ENCODE data around the gene AEBP2.

The AEBP2 gene

GRCh38 chr12:19402211-19402610, 37.1 kb upstream of the AEBP2 start:
- POLR2A ChIA-PET (ENCODE audit: low non-redundant PET) = no interaction called here
- DNase-seq (ENCODE audit: low spot score) = no peak
- no peak overlapping the region for H3K27ac ChIP-seq
- CTCF ChIA-PET = interaction anchor here (0.7 to 1.2 kb wide), 2 partner anchors 30 to 48 kb away, joined by 4 read pairs; no protein-coding TSS in a partner anchor
- TF ChIP-seq, protein P1, sequence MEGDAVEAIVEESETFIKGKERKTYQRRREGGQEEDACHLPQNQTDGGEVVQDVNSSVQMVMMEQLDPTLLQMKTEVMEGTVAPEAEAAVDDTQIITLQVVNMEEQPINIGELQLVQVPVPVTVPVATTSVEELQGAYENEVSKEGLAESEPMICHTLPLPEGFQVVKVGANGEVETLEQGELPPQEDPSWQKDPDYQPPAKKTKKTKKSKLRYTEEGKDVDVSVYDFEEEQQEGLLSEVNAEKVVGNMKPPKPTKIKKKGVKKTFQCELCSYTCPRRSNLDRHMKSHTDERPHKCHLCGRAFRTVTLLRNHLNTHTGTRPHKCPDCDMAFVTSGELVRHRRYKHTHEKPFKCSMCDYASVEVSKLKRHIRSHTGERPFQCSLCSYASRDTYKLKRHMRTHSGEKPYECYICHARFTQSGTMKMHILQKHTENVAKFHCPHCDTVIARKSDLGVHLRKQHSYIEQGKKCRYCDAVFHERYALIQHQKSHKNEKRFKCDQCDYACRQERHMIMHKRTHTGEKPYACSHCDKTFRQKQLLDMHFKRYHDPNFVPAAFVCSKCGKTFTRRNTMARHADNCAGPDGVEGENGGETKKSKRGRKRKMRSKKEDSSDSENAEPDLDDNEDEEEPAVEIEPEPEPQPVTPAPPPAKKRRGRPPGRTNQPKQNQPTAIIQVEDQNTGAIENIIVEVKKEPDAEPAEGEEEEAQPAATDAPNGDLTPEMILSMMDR (conservative IDR thresholded peaks at IDR 0.05; ENCODE audit: low read depth) = no peak

- TF ChIP-seq, protein P1 (conservative IDR thresholded peaks at IDR 0.05; ENCODE audit: low read depth) = no peak
- POLR2A ChIA-PET (ENCODE audit: low non-redundant PET) = no interaction called here
- CTCF ChIA-PET = interaction anchor here (0.7 kb wide), 1 partner anchor 47 kb away, joined by 4 read pairs; no protein-coding TSS in a partner anchor
- DNase-seq (ENCODE audit: low spot score) = no peak
- H3K27ac ChIP-seq = no peak overlapping the region
These were observed 36.4 kb upstream of the AEBP2 start for GRCh38 chr12:19402743-19403431.

DNA sequence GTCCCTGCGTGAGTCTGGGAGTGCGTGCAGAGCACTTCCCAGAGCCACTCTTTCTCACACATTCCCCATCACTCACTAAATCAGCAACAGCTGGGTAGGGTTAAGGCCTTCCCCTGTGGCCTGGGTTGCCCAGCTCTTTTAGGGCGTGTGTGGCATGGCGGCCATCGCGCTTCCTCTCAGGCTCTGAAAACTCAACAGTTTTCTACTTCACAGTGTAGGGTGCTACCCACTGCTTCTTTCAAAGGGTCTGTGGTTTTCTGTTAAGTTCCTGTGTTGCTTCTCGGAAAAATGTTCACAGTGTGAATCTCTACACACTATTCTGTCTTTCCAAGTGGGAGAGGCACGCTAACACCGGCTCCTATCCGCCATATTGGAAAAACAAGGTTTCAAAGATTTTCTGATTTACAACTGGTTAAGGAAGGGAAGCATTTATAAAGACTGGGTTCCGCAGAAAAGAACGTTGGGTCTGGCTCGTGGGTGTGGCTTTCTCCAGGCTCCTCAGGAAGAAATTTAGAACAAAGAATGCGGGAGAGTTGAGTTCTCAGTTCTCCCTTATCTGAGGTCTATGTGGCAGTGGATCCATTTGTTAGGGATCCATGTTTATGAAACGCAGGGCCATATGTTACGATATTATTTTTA, 34.9 kb upstream of the AEBP2 start:
- CTCF ChIA-PET = no interaction called here
- POLR2A ChIA-PET (ENCODE audit: low non-redundant PET) = no interaction called here
- H3K27ac ChIP-seq = no peak overlapping the region
- no peak for DNase-seq (ENCODE audit: low spot score)
- TF ChIP-seq, protein P1 (conservative IDR thresholded peaks at IDR 0.05; ENCODE audit: low read depth) = no peak

- DNase-seq (ENCODE audit: low spot score) = no peak
- ChIA-PET CTCF (interaction anchor here (0.6 kb wide), 1 partner anchor 234 kb away, joined by 3 read pairs; no protein-coding TSS in a partner anchor), POLR2A (ENCODE audit: low non-redundant PET) (no interaction called here)
- no peak overlapping the region for H3K27ac ChIP-seq
- TF ChIP-seq, protein P1 (conservative IDR thresholded peaks at IDR 0.05; ENCODE audit: low read depth) = no peak
These were observed 29.9 kb upstream of the AEBP2 start for GRCh38 chr12:19409376-19409775.

DNA sequence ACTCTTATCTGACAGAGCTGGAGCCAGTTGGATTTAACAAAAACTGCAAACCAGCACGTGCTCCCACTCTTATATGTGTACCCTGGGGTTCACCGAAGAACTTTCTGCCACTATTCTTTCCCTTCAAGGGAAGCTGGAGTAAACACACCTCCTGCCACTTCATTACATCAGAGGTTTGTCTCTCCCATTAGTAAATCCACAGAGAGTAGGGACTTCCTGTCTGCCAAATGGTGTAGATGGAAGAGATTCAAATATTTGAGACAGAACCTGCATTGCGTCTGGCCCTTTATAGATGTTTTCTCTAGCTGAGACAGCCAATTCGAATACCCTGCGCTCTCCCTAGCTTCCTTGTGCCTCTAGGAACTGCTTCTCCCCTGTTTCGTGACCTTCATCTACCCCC, 29.1 kb upstream of the AEBP2 start:
- POLR2A ChIA-PET (ENCODE audit: low non-redundant PET) = no interaction called here
- no peak overlapping the region for H3K27ac ChIP-seq
- TF ChIP-seq, protein P1 (conservative IDR thresholded peaks at IDR 0.05; ENCODE audit: low read depth) = no peak
- CTCF ChIA-PET = interaction anchor here (0.6 kb wide), 1 partner anchor 183 kb away, joined by 3 read pairs; no protein-coding TSS in a partner anchor
- no peak for DNase-seq (ENCODE audit: low spot score)

GRCh38 chr12:19410629-19411185, 28.6 kb upstream of the AEBP2 start:
- TF ChIP-seq, protein P1 (conservative IDR thresholded peaks at IDR 0.05; ENCODE audit: low read depth) = no peak
- no peak for DNase-seq (ENCODE audit: low spot score)
- CTCF ChIA-PET = no interaction called here
- no peak overlapping the region for H3K27ac ChIP-seq
- POLR2A ChIA-PET (ENCODE audit: low non-redundant PET) = no interaction called here

All from RWPE1 (cell line).